Lower leg skin (tissue), 3 donors: ENCODE measurements around the gene NPR2.

Experiments used
- CTCF ChIP-seq, 3 donors: fragments of 450-650 bp; IDR thresholded peaks; one replicate each; pipeline ENCODE4 v1.5.1; 2016; ENCODE audit warnings: antibody characterized with exemption in 3 of 3, mild to moderate bottlenecking in 3 of 3, moderate library complexity in 2 of 3
- POLR2A ChIP-seq, 2 donors: fragments of 450-650 bp; IDR thresholded peaks; one replicate each; pipeline ENCODE4 v1.6.1; 2016 to 2017; ENCODE audit warnings: antibody characterized with exemption in 2 of 2, mild to moderate bottlenecking in 1 of 2, moderate library complexity in 1 of 2

- TF ChIP-seq CTCF (IDR thresholded peaks at IDR 0.05) (no peak), POLR2A (IDR thresholded peaks at IDR 0.05) (no peak)
Observed at GRCh38 chr9:35792826-35793225, 1.4 kb downstream of the NPR2 start.
